IPS-NIHi7 (cell line): ENCODE data around the gene MTERF4.

Experiments used
- DNase-seq: peaks from one replicate; pipeline ENCODE4 v3.0.0; 2012; ENCODE audit warnings: mixed read lengths; ENCODE audit errors: extremely low spot score

The MTERF4 gene

GRCh38 chr2:241070361-241070760, 31.7 kb downstream of the MTERF4 start:
- no peak for DNase-seq

- DNase-seq = peak; percentile 42
Observed at GRCh38 chr2:241069821-241070281, 32.2 kb downstream of the MTERF4 start.

DNA sequence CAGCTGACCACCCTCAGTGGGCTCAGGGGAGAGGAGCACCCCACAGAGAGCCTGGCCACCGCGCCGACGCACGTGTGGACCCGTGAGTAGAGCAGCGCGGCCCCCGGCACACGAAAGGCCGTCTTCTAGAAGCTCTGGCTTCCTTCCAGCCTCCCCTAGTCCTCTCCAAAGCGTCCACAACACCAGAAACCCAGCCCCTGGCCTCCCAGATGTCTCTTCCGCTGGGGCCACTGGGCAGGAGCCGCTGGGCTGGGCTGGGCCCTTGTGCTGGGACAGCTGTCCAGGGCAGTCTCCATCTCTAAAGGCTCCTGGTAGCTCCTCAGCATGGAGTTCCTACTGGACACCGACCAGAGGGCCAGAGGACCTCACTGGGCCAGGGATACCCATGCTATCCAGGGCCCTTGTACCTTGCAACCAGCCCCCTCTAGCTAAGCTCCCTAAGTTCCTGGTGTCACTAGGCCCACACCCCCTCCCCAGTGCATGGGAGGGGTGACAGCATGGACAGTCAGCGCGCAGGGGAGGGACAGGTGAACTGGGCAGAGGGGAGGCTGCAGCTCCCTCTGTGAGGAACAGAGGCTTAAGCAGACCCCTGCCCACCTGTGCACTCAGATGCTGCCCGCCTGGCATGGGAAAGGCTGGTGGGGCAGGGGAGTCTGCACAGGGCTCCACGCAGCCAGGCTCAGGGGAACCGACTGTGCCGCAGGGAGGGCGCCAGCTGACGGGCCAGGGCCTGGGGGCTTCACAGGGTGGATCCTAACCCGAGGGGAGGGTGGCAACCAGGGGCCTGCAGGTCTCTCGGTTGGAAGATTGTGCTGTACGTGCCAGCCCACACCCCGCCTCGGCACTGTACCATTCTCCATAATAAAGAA, 32.9 kb downstream of the MTERF4 start:
- DNase-seq = no peak

- DNase-seq = peak; percentile 7
Observed at GRCh38 chr2:241068136-241068941, 33.7 kb downstream of the MTERF4 start.

DNA sequence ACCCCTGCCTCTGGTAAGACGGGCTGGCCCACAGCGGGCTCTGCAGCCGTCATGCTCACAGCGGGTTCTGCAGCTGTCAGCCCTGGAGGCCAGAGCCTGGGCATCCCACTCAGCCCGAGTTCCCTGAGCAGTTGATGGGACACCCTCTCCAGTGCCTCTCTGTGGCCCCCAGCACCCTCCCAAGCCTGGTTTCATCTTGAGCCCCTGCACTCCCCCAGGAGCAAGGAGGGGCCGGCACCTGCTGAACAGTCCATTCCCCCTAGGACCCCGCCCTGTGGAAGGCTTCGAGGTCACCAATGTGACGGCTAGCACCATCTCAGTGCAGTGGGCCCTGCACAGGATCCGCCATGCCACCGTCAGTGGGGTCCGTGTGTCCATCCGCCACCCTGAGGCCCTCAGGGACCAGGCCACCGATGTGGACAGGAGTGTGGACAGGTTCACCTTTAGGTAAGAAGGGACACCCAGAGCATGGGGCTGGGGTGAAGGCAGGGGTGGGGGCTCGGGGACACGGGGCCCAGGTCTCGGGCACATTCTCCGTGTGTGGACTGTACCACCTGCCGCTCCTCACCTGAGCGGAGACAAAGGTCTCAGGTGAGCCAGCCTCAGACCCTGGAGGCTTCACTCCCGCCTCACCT, 34.5 kb downstream of the MTERF4 start:
- DNase-seq = peak; percentile 3

DNA sequence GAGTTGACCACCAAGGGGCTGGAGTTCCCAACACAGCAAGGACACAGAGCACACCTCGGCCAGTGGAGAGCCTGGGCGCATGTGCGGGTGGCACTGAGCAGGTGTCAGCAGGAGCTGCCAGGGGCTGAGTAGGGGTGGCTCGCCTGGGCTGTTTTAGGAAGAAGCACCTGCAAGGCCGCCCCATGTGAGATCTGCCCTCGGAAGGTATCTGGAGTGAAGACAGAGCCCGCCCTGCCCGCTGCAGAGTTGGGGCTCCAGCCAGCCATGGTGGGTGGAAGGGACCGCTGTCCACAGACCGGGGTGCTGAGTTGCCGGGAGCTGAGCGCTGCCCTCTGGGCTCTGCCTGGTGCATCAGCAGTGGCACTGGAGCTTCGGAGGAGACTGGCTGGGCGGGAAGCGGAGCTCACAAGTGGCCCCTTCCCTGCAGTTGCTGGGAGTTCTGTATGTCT, 35.2 kb downstream of the MTERF4 start:
- DNase-seq = peak; percentile 83

DNA sequence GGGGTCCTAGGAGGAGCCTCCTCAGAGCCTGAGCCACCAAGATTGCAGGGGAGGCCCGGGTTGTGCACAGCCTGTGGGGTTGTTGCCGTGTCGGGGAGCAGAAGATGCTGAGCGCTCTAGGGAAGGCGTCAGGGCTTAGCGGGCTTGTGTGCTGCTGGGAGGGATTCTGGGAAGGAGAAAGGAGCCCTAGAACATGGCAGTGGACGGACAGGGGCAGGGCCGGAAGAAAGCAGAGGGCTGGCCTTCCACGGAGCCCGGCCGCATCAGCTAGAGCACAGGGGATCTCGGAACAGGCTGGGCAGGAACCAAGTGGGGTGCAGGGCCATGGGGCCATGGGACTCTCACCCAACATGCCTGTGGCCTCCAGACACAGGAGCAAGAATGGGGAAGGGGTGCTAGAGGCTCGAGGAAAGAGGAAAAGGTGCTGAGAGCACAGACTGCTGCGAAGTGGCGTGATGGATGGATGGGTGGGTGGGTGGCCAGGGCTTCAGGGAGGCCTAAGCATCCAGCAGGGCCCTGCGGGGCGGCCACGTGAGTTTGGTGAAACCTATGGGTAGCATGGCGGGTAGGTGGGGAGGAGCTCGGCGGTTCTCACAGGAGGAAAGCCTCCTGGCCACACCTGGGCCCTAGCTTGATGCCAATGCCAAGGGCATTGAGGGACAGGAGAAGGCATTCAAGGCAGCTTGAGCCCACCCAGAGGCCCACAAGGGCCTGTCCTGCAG, 35.8 kb downstream of the MTERF4 start:
- DNase-seq = no peak

DNA sequence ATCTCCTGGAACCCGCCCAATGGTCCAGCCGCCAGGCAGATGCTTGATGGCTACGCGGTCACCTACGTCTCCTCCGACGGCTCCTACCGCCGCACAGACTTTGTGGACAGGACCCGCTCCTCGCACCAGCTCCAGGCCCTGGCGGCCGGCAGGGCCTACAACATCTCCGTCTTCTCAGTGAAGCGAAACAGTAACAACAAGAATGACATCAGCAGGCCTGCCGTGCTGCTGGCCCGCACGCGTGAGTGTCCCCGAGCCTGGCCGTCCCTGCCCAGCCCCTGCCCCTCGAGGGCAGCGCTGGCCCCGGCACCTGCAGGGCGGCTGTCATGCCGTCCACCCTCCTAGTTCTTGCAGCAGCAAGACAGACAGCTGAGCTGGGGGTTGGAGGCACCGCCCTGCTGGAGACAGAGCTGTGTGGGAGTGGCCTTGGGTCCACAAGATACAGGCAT, 36.7 kb downstream of the MTERF4 start:
- DNase-seq = no peak

DNA sequence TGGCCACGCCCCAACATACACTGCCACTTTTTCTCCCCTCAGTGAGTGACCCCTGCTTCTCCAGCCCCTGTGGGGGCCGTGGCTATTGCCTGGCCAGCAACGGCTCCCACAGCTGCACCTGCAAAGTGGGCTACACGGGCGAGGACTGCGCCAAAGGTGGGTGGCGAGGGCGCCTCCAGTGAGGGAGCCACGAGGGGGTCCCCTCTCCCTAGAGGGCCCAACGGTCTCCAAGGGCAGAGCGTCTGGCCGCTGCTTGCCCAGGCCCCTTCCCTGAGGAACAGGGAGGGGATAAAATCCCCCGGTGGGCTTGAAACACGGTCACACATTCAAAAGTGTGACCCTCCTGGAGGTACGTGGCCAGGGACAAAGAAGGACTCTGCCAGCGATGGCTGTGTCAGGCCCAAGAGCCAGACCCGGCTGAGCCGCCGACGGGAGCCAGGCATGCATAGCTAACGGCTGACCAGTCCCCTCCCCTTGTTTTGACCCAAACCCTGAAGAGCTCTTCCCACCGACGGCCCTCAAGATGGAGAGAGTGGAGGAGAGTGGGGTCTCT, 37.2 kb downstream of the MTERF4 start:
- no peak for DNase-seq

DNA sequence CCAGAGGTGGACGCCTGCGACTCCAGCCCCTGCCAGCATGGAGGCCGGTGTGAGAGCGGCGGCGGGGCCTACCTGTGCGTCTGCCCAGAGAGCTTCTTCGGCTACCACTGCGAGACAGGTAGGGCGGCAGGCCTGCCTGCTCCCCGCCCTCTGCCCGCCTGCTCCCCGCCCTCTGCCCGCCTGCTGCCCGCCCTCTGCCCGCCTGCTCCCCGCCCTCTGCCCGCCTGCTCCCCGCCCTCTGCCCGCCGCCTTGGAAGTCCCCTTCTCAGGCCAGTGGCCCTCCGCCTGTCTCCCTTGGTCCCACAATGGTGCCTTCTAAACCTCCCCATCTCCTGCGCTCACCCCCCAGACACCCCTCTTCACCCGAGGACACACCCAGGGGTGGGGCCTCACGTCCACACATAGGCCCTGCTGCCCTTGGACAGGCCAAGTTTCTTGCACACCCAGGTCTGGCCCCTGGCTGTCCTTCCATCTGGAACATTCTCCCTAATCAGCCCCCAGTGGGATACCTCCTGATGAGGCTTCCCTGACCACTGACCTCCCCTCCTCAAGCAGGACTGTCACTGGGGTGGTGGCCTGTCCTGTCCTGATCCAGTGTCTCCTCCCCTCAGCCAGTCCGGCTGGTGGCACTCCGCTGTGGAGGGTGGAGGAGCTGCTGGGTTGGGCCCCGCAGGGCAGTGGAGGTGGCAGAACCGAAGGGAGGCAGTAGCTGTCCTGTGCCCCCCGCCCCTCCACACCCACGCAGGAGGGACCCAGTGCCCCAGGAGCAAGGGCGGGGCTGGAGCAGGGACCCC, 37.9 kb downstream of the MTERF4 start:
- DNase-seq = peak; percentile 78

GRCh38 chr2:241063587-241063986, 38.5 kb downstream of the MTERF4 start:
- no peak for DNase-seq

- no peak for DNase-seq
Observed at GRCh38 chr2:241063093-241063551, 39.0 kb downstream of the MTERF4 start.

- DNase-seq = no peak
Observed at GRCh38 chr2:241062389-241063092, 39.5 kb downstream of the MTERF4 start.

GRCh38 chr2:241061275-241061674, 40.8 kb downstream of the MTERF4 start:
- DNase-seq = no peak

DNA sequence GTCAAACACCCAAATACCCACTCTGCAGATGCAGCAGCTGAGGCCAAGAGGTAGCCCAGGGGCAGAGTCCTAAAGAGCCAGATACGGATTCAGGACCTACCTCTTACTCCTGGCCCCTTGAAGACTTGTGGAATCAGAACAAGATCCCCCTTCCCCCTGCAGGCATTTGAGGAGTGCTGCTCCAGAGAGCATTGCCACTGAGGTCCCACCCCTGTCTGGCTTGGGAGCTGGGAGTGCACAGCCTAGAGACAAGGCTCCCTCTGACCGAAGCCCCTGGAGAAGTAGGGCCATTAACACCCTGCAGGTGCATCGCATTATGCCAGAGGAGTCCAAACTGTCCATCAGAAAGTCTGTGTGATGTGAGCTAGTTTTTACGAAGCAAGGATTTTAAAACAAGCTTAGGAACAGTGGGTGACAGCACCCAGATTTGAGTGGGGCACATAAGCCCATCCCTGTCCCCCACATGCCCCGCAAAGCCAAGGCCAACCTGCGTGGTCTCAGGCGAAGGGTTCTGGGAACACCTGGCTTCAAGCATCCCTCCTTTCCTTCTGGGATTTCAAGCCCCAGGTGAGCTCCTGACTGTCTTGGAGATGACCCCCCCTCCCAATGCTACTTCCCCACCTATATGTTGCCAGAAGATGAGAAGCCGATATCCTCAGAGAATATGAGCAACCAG, 48.4 kb downstream of the MTERF4 start:
- peak; percentile 7 for DNase-seq

DNA sequence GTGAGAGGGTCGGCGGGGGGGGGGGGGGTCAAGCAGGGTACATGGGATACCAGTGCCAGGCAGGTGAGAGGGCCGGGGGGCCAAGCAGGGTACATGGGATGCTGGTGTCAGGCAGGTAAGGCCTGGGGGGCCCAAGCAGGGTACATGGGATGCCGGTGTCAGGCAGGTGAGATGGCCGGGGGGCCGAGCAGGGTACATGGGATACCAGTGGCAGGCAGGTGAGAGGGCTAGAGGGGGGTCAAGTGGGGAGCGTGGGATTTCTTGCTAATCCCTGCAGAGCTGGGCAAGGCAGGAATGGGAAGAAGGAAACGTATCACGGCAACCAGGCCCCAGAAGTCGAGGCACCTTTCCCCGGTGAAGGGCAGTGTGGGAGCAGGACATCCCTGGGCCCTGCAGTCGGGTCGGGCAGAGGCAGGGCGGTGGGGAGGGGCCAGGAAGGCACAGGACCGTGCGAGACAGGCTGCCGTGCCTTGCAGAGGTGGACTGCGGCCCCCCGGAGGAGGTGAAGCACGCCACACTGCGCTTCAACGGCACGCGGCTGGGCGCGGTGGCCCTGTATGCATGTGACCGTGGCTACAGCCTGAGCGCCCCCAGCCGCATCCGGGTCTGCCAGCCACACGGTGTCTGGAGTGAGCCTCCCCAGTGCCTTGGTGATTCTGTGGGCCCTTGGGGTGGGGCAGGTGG, 49.3 kb downstream of the MTERF4 start:
- peak; percentile 4 for DNase-seq

DNA sequence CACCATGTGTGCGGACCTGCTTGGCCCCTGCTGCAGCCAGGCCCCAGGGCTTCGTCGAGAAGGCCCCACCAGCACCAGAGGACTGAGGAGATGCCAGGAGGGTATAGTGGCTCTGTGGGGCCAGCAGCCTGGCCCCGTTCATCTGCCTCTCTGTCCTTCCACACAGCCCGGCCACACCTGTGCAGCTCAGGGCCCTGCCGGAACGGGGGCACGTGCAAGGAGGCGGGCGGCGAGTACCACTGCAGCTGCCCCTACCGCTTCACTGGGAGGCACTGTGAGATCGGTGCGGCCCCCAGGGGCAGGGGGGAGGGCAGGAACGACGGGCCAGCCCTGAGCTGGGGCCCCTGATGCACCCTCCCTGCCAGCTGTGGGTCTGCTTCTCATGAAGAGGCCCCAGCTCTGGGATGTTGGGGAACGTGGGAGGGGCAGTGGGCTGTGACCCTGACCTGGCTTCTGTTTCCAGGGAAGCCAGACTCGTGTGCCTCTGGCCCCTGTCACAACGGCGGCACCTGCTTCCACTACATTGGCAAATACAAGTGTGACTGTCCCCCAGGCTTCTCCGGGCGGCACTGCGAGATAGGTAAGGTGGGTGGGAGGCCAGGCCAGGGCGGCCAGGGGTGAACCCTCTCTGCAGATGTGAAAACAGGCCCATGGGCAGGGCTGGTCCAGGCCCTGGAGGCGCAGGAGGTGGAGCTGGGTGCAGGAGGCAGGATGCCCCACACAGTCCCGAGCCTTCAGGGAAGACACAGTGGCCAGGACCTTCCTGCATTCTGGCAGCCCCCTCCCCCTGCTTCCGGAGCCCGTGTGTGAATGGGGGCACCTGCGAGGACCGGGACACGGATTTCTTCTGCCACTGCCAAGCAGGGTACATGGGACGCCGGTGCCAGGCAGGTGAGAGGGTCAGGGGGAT, 50.3 kb downstream of the MTERF4 start:
- no peak for DNase-seq
